Measurements from ENCODE around the gene FBXW5.

GRCh38 chr9:136952876-136953770, 8.6 kb upstream of the FBXW5 start:
- TF ChIP-seq POLR2AphosphoS5 (IDR thresholded peaks at IDR 0.05; ENCODE audit: borderline replicate concordance, low read depth, low read length), result no peak
- TF ChIP-seq EZH2 (IDR thresholded peaks at IDR 0.05), result no peak
- no peak for TF ChIP-seq FOXP2 (optimal IDR thresholded peaks at IDR 0.05; ENCODE audit: control extremely low read depth, extremely low read length, insufficient read depth)

All from SK-N-MC (cell line).